HL-60/S4 (cell line): Measurements from ENCODE around the gene SCAMP2.

ENCODE experiments used
- in situ Hi-C: fragments of 300-500 bp; cut with MboI; formaldehyde crosslinking; loops from 2 replicates; pipeline ENCODE4 v1.14.3; 2022; ENCODE audit warnings: low sequenced_read_pairs

The SCAMP2 gene

DNA sequence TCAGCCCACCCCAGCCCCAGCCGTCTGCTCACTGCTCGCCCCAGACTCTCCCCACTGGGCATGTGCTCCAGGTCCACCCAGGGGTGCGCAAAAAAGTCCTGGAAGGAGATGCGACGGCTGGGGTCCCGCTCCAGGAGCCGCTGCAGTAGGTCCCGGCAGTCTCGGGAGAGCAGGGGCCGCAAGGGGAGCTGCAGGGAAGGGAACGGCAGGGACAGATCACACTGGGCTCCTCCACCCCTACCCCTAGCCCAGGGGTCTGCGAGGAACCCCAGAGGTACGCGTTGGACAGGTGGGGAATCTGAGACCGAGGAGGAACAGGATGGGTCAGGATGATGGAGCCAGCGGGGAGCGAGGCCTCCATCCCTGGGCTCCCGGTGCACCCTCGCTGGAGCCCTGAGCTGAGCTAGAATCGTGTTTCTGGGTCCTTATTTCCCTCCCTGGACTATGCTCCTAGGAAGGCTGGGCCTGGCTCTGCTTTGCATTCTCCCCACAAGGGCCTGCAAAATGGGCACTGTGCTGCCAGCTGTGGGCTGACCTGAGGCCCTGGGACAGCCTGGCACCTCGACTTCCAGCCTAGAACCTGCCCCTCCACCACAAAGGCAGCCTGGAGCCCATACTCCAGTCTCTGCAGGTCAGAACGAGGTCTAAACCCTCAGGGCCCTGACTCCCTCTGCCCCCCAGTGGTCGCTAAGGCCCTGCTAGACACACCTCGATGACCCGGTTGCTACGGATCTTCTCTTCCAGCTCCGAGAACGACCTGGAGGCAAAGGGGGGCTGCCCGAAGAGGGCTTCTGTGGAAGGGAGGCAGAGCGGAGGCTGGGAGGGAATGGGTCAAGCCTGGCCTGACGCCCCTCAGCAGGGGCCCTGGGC, 33.4 kb downstream of the SCAMP2 start:
- in situ Hi-C loops = no loop called here

DNA sequence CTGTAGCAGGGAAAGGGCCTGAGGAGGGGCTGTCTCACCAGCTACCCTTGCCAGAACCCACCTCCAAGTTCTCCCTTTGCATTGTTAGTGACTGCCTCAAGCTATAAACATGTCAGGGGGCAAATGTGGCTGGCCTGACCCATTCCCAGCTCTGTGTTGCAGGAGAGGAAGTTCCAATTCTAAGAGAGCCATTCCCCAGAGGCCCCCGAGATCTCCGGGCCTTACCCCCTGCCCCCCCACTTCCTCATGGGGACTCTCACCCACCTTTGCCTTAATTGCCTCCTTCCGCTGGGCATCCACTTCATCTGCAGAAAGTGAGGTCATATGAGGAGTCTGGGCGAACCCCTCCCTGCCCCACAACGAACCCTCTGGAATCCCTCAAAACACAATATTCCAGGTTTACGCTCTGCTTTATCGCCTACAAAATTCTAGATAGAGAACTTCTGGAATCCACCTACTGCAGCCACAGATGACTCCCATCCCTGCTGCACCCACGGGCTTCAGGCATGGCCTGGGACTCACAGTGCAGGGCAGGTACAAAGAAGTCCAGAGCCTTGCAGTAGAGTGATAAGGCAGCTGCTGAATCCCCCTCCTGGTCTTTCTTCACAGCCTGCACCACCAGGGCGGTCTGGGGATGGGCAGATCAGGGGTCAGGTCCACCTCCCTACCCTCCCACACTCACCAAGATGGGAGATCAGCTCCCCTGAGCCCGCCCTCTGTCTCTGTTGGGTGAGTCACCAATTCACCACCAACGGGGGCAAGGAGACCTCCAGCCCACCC, 34.2 kb downstream of the SCAMP2 start:
- in situ Hi-C loops = no loop called here

DNA sequence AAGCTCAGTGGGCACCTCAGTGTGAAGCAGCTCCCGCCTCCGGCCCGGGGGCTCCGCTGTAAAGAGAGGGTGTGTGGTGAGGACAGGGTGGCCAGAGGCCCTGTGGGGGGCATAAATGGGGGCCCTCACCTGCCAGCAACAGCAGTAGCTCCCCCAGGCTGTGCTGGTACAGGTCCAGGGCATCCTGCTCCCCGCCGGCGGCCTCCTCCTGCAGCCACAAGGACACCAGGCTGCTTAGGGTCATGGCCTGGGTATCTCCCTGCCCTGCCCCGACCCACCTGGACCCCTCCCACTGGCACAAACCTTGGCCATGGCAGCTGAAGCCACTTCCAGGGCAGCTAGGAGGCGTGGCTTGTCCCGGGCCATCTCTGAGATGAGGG, 35.0 kb downstream of the SCAMP2 start:
- in situ Hi-C loops = no loop called here

DNA sequence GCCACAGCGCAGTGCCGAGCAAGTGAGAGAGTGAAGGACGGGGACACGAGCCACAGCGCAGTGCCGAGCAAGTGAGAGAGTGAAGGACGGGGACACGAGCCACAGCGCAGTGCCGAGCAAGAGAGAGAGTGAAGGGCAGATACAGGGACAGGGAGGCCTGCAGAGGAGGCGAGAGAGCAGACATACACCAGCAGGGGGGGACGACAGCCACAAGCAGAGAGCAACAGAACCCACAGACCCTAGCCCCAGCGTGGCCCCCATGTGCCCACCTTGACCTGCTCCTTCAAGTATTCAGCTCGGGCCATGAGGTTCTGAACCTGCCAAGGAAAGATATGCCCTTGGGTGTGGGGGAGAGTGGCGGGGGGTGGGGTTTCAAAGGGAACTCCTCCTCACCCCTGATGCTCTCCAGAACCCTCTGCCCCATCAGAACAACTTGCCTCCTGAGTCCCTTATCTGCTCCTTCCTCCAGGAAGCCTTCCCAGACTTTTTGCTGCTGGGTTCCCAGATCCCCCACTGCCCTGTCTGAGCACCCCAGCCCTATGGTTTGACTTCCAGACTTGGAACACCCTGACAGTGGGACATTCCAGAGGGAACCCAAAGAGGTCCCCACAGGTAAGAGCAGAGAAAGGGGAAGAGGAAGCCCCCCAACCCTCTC, 35.6 kb downstream of the SCAMP2 start:
- in situ Hi-C loops = no loop called here

DNA sequence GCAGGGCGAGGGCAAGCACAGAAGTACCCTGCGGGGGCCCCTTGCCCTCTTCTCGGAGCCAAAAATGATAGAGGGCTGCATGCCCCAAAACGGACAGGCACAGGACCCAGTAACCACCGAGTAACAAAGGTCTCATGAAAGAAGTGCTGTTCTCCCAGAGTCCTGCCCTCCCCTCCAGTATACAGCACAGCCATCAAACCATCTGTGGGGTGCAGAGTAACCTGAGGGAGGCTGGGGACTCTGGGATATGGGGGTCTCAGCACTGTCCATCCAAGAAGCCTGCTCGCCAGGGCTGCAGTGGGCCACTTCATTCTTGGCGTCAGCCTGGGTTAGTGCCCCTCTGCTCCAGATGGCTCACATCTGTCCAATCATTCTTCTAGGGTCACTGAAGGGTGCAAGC, 36.3 kb downstream of the SCAMP2 start:
- in situ Hi-C loops = no loop called here

DNA sequence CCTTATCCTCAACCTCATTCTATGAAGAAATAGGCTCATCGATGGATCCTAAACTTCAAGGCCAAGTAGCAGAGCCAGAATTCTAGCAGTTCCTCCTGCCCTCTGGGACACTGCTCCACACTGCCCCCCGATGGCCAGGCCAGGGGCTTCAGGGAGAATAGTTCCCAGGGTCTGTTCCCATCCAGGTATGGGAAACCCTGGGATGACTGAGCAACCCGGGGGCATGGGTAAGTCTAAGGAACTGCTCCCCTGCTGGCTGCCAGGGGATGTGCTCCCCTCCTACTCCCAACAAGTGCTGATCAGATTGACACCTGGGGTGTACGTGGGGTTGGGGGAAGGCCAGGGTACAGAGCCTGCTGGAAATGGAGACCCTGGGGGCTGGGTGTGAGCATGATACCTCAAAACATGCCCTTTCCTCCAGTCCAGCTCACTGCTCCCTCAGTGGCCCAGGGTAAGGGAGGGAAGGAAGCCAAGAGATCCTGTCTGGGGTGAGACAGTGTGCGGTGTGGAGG, 37.8 kb downstream of the SCAMP2 start:
- in situ Hi-C loops = no loop called here

DNA sequence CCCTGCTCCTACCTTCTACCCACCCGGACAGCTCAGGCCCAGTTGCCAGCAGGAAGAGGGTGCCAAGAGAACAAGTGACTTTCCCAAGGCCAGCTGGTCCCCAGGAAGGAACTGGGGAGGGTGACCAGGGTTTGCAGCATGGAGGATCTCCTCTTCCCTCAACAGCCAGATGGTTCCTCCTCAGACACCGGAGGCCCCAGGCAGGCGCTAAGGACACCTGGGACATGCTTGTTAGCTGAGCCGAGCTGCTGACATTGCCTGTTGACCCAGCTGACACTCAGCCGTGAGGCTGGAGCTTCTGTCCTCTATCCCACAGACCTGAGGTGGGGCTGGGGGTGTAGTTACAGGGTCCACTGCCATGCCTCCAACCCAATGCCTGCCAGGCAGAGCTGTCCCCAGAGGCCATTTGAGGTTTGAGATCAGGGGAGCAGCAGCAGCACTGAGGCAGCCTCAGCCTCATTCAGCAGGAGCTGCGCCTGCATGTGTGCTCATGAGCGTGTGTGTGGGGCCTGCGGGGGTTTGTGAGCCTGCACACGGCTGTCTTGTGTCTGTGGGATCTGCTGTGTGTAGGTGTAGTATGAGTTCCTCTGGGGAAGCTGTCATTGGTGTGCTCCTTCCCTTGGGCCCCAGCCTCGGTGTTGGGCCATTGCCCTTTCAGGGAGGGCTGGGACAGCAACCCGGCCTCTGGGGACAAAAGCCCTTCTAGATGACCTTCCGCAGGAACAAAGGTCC, 39.6 kb downstream of the SCAMP2 start:
- in situ Hi-C loops = no loop called here

DNA sequence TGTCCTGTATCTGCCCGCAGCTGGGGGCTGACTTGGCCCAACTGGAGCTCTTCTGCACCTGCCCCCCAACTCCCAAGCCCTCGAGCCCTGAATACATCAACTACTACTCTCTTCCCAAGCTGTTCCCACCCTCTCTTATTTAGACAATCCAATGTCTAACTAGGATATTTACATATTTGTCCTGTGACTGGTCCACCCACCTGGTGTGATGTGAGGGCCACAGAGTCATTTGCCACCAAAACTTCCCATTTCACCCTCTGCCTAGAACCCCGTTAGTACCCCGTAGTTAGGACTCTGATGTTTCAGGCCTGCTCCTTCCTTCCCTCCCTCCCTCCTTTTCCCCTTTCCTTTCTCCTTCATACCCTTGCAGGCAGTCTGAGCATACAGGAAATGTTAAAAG, 40.3 kb downstream of the SCAMP2 start:
- in situ Hi-C loops = no loop called here

DNA sequence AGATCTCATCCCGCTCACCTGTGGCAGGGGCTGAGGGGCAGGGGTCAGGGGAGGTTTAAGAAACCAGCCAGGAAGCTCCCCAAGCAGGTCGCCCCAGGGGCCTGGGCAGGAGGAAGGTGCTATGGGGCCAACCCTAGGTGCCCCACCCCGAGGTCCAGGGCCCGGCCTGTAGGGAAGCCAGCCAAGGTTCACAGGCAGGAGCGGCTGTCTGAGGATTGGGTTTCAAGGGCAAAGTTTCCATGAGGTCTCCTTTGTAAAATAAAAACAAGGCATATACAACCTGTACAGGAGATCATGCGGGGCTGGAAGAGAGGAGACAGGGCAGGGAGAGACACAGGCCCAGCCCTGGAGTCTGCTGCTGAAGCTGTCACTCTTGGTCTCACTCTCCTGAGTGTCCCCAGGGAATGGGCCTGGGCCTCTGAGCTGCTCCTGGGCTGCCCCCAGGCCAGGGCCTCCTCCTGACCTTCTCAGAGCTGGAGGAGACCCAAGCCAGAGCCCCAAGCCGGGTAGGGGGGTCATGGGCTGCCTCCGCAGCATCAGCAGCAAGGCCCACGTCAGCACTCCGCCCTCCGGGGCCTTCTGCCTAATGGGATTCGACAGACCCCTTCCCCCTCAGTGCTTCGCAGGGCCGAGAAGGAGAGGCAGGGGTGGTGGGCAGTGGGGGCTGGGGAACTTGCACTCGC, 41.2 kb downstream of the SCAMP2 start:
- in situ Hi-C loops = no loop called here

DNA sequence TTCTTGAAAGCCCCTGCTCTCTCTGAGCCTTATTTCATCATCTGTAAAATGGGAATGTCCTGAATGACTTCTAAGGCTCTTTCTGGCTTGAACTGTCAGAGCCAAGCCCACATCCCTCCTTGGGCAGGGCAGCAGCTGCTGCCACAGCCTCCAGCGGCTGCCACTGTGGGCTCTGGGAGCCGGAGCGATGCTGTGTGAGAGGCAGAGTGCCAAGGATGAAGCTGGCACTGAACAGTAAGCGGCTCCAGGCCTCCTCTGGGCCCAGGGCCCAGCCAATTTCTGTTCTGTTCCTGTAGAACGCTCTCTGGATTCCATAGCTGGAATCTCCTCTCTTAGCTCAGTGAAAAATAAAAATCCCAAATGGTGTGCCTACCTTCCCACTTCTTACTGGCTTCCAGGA, 42.3 kb downstream of the SCAMP2 start:
- in situ Hi-C loops = no loop called here

DNA sequence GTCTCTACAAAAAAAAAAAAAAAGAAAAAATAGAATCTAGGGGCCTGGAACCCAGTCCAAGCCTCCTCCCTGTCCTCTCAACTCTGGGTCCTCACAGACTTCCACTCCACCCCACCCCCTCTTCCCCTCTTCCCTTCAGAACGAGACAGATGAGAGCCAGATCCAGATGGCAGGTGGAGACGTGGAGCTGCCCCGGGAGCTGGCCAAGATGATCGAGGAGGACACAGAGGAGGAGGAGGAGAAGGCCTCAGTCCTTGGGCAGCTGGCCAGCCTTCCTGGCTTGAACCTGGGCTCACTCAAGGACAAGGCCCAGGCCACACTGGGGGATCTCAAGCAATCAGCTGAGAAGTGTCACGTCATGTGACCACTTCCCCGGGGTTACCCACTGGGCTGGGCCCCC, 43.2 kb downstream of the SCAMP2 start:
- in situ Hi-C loops = no loop called here

DNA sequence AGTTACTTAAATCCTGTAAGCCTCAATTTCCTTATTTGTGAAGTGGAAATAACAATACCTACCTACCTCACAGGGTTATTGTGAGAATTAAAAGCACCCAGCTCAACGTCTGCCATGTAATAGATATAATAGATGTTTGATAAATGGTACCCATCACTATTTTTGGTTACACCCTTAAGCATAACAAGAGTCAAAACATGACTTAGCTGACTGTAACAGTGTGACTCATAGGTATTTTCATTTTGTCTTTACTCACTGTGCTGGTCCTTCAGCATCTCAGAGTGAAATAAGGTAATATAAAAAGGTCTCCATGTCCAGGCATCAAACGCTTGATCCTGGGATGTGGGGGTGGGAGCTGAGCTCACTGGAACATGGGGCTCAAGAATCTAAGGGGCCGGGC, 43.7 kb downstream of the SCAMP2 start:
- in situ Hi-C loops = no loop called here

DNA sequence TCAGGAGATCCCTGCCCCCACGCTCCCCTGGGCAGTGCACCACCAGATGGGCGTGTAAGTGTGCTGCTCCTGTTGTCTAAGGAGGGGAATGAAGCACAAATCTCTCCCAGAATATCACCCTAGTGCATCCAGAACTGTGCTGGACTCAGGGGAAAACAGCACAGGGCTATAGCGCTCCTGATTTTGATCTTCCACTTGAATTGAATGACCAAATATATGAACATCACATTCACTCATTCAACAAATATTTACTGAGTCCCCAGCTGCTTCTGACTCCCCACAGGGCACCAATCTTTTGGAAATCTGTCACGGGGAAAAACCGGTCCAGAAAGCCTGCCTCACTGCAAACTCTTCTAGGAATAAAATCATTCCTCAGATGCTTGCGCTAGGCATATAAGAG, 44.3 kb downstream of the SCAMP2 start:
- in situ Hi-C loops = no loop called here

DNA sequence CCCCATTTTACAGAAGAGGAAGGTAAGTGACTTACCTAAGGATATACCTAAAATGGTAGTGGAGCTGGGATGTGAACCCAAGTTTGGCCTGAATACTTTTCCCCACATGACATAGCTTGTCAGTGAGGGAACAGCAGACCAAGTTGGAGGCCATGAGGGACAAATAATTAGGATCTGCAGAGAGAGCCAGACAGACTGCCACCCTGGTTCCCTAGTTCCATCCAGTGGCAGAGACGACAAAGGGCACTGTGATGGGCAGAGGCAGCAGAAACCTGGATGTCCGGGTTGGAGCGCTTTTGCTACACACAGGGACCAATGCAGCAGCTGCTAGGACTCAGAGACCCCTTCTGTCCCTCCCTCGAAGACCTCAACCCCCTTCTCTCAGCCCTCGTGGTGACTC, 45.6 kb downstream of the SCAMP2 start:
- in situ Hi-C loops = no loop called here

DNA sequence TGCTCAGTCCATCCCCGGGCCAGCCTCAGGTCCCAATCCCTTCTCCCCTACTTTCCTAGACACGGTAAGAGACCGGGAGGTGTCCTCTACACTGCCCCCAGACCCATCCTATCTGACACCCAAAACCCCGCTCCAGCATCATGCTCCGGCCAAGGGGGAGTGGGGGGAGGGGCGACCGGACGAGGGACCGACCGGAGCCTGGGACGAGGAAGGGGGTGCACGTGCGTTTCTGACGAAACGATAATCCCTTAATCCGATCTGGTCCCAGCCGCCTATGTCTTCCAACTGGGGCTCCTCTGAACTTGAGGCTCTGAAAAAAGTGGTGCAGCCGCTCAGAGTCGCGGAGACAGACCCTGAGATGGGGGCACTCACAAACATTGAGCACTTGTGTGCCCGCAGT, 46.2 kb downstream of the SCAMP2 start:
- in situ Hi-C loops = no loop called here

DNA sequence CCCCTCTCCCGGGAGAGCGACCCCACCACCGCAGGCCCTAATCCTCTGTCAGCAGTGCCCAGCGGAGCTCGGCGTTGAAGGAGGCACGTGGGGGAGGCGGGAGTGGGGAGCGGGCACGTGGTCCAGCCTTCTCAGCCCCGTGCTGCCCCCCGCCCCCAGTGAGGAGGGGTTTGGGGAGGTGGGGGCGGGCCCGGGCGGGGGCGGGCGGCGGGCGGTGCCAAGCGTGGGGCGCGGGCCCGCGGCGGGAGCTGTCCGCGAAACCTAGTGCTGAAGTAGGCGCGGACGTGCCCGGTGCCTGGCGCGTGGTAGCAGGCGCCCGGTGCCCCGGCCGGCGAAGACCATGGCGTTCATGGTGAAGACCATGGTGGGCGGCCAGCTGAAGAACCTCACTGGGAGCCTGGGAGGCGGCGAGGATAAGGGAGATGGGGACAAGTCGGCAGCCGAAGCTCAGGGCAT, 46.8 kb downstream of the SCAMP2 start, which contains the start of gene CPLX3:
Gene CPLX3, plus strand, starts transcription at position 264 of the 456 bp plus-strand sequence. Its CDS starts 77 bp downstream, at position 341.
- in situ Hi-C loops = no loop called here

DNA sequence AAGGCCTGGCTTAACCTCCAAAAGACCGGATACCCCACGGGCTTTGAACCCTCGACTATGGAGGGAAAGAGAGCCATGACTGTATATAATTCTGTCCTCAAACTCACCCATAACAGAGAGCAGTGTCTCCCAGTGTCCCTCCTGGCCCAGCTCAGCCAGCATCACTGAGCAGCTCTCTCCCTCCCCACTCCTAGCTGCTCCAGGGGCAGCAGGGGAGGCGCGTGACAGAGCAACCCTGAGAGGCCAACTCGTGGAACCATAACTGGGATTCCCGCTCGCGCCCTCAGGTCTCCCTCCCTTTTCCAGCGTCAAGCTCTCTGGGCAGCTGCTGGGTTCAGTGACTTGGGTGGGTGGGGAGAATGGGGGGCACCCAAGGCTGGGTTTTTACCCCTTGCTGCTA, 47.3 kb downstream of the SCAMP2 start:
- in situ Hi-C loops = no loop called here

DNA sequence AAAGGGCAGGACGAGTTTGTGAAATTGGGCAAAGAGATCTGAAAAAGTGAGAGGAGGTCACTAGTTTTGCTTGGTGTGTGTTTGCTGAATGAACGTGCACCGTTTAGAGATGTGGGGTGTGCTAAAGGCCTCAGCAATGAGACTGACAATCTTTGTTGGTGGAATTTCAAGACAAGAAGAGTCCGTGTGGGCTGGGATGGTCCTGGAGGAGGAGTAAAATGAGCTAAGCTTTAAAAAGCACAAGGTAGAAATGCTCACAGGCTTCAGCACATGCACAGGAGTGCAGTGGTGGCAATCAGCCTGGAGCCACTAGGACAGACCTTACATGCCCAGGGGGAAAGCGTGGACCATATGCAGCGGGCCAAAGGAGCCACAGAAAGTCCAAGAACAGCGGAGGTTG, 48.2 kb downstream of the SCAMP2 start:
- in situ Hi-C loops = no loop called here

DNA sequence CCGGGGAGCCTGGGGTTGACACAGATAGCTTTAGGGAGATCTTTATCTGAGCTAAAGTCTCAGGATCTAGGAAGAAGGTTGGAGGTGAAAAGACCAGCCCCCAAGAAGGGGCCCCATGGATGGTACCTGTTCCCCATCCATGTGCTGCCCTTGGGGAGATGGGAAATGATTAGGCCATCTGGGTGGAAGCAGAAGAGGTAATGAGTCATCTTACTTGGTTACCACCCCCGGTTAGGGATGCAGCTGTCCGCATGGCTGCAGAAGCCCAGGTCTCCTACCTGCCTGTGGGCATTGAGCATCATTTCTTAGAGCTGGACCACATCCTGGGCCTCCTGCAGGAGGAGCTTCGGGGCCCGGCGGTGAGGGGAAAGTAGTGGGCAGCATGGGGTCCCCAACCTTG, 49.8 kb downstream of the SCAMP2 start:
- in situ Hi-C loops = no loop called here

DNA sequence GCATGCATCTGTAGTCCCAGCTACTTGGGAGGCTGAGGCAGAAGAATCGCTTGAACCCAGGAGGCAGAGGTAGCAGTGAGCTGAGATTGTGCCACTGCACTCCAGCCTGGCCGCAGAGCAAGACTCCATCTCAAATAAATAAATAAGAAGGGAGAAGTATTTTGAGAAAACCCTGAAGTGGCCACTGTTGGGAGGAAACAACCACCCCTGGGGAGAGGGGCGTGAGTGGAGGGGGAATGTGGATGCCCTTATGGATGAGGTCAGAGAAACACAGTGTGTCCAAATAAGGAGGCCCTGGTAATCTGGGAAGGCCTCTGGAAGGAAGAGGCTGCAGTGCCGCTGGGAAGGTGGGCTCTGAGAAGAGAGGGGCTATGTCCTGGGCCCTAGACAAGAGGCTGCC, 50.9 kb downstream of the SCAMP2 start:
- in situ Hi-C loops = no loop called here
